ENCODE data around the gene CARD19. TPM values are rescaled to one million over a fixed set of nuclear protein-coding genes. Genes with fewer than 3 reads are reported as not detected.
A peak's percentile ranks its signal among the peaks of the same experiment; 100 is the strongest.

CARD19 gene
- total and polyA plus RNA-seq, 4 donors = 31.1 to 70.7 (median 48.5) TPM

- Histone ChIP-seq H3K9ac (ENCODE audit: insufficient read depth in 1 of 2, low read length in 2 of 2) (no peak overlapping the region), H3K36me3 (ENCODE audit: control insufficient read depth in 4 of 4, insufficient read depth in 4 of 4, low read length in 4 of 4) (no peaks in the 10 kb centered on the region), H3K27me3 (ENCODE audit: control insufficient read depth in 3 of 3, insufficient read depth in 3 of 3, low read length in 2 of 3) (no peaks in the 10 kb centered on the region), H3K9me3 (ENCODE audit: control insufficient read depth in 4 of 4, insufficient read depth in 3 of 4, low read length in 3 of 4) (no peaks in the 10 kb centered on the region), H3K27ac (ENCODE audit: low read depth in 1 of 2, low read length in 1 of 2) (no peak overlapping the region), H3K4me3 (no peak overlapping the region), H3K4me1 (ENCODE audit: control insufficient read depth in 5 of 5, insufficient read depth in 5 of 5, low read length in 5 of 5) (peaks cover 0 to 4% (median 3%) of the 10 kb centered on the region in 5 donors)
- 51 to 58% methylated on average over 14 of the region's 14 CpGs for WGBS, 2 donors
- no peak for ATAC-seq (ENCODE audit: insufficient read depth, low FRiP score)
- no peak for TF ChIP-seq CTCF (IDR thresholded peaks at IDR 0.05; ENCODE audit: control extremely low read depth, extremely low read depth)
- no peak for DNase-seq
These were observed 38.2 kb upstream of the CARD19 start for GRCh38 chr9:93057703-93058354.

- peak within 1 kb of the TSS in 1 of 2 donors; percentile 32 for H3K27ac ChIP-seq (ENCODE audit: low read depth in 1 of 2, low read length in 1 of 2)
- peak within 1 kb of the TSS; percentile 25 for H3K4me3 ChIP-seq
- 2% methylated on average over 41 to 55 of the region's 55 CpGs for WGBS, 2 donors
These were observed 37.5 kb upstream of the CARD19 start, which contains the start of gene SUSD3 for GRCh38 chr9:93058355-93059010. Gene SUSD3, plus strand, starts transcription at chr9:93058701. Its CDS starts 42 bp downstream, at chr9:93058743.

GRCh38 chr9:93059011-93059714, 36.9 kb upstream of the CARD19 start:
- Histone ChIP-seq H3K27ac (ENCODE audit: low read depth in 1 of 2, low read length in 1 of 2) (peak overlapping the region in 1 of 2 donors; percentile 32), H3K27me3 (ENCODE audit: control insufficient read depth in 3 of 3, insufficient read depth in 3 of 3, low read length in 2 of 3) (no peaks in the 10 kb centered on the region), H3K9me3 (ENCODE audit: control insufficient read depth in 4 of 4, insufficient read depth in 3 of 4, low read length in 3 of 4) (no peaks in the 10 kb centered on the region), H3K4me3 (peak overlapping the region; percentile 25), H3K9ac (ENCODE audit: insufficient read depth in 1 of 2, low read length in 2 of 2) (no peak overlapping the region), H3K4me1 (ENCODE audit: control insufficient read depth in 5 of 5, insufficient read depth in 5 of 5, low read length in 5 of 5) (peaks cover 0 to 3% (median 0%) of the 10 kb centered on the region in 5 donors), H3K36me3 (ENCODE audit: control insufficient read depth in 4 of 4, insufficient read depth in 4 of 4, low read length in 4 of 4) (no peaks in the 10 kb centered on the region)
- DNase-seq (no peak), ATAC-seq (ENCODE audit: insufficient read depth, low FRiP score) (peak; percentile 7)
- WGBS, 2 donors = 11 to 22% methylated on average over 45 to 53 of the region's 53 CpGs
- no peak for TF ChIP-seq CTCF (IDR thresholded peaks at IDR 0.05; ENCODE audit: control extremely low read depth, extremely low read depth)

More at GRCh38 chr9:93058355-93059010, 37.5 kb upstream of the CARD19 start, which contains the start of gene SUSD3:
- Histone ChIP-seq H3K4me1 (ENCODE audit: control insufficient read depth in 5 of 5, insufficient read depth in 5 of 5, low read length in 5 of 5) (peaks cover 0 to 4% (median 3%) of the 10 kb centered on the region in 5 donors), H3K36me3 (ENCODE audit: control insufficient read depth in 4 of 4, insufficient read depth in 4 of 4, low read length in 4 of 4) (no peaks in the 10 kb centered on the region), H3K9me3 (ENCODE audit: control insufficient read depth in 4 of 4, insufficient read depth in 3 of 4, low read length in 3 of 4) (no peaks in the 10 kb centered on the region), H3K9ac (ENCODE audit: insufficient read depth in 1 of 2, low read length in 2 of 2) (no peak within 1 kb of the TSS), H3K27me3 (ENCODE audit: control insufficient read depth in 3 of 3, insufficient read depth in 3 of 3, low read length in 2 of 3) (no peaks in the 10 kb centered on the region)
- TF ChIP-seq CTCF (IDR thresholded peaks at IDR 0.05; ENCODE audit: control extremely low read depth, extremely low read depth) = no peak
- ATAC-seq (ENCODE audit: insufficient read depth, low FRiP score) (peak; percentile 74), DNase-seq (peak; percentile 74 to 87 (median 81))

Data from lung (tissue), 12 donors.